Right lung (tissue), 5 donors: ENCODE measurements around the gene CTNNA3. TPM values are rescaled to one million over a fixed set of nuclear protein-coding genes. Genes with fewer than 3 reads are reported as not detected.
"Not testable (repeated sequence)": the region's sequence is repeated elsewhere in the genome, so short reads cannot be mapped to it uniquely, and the experiment has no call there.

ENCODE experiments used
- DNase-seq, 2 donors: peaks; one replicate each; pipeline ENCODE4 v3.0.0-alpha.2; 2013
- polyA plus RNA-seq, 5 donors: library from polyadenylated mRNA; unstranded; fragments of 120-200 nt; gene quantifications; one replicate each; pipeline versions ENCODE4 v1.2.1 to v1.2.3, GENCODE V29; 2013; ENCODE audit warnings: inconsistent platforms in 1 of 5, low replicate concordance in 1 of 5; ENCODE audit not compliant: insufficient read length in 5 of 5, insufficient read depth in 1 of 5

The CTNNA3 gene
- polyA plus RNA-seq, 5 donors = 4.4 to 9.5 (median 5.2) TPM

GRCh38 chr10:66381045-66381444, 1315.0 kb downstream of the CTNNA3 start:
- no peak for DNase-seq

DNA sequence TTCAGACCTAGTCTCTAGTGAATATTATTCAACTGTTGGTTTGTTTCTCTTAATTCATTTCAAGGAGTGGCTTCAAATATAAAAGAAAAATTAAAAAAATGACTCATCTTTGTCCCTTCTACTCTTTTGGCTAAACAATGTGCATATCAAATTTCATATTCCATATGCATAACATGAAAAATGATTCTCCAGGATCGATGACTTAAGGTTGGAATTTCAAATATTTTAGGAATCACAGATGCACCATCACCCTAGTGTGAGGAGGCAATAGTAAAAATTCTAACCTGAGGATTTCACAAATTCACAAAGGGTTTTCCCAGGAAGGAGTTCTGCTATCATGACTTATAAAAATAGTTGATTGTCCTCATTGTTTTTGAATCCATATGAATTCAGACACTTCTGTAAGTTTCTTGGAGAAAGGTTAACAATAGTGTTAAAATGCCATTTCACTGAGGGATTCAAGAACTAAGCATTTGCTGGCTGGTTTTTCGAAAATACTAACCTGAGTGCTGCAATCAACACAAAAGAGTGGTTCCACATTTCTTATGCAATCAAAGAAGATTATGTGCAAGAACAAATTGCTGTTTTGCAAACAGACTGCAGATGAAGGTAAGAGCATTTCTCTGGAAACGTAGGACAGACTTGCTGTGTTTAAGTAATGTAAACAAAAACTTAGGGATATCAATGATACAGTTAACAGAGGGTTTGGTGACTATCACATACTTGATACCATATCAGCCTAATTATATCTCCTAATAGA, 1317.7 kb downstream of the CTNNA3 start:
- no peak for DNase-seq

- peak in 1 of 2 donors; percentile 6 for DNase-seq
Observed at GRCh38 chr10:66368146-66368545, 1327.8 kb downstream of the CTNNA3 start.

DNA sequence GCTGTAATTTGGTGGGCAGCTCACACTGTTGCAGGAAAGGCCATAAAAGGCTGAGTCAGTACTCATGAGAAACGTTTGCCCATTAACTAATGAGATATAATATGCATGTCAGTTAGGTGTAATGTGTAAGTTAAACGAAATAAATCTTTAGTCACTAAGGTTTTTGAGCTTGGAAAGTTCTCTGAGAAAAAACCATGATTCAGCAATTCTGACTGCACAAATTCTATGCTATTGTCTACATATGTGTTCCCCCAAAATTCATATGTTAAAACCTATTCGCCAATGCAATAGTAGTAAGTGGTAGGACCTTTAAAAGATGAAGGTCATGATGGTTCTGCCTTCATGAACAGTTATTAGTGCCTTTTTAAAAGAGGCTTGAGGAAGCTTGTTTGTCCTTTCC, 1329.8 kb downstream of the CTNNA3 start:
- DNase-seq = no peak

DNA sequence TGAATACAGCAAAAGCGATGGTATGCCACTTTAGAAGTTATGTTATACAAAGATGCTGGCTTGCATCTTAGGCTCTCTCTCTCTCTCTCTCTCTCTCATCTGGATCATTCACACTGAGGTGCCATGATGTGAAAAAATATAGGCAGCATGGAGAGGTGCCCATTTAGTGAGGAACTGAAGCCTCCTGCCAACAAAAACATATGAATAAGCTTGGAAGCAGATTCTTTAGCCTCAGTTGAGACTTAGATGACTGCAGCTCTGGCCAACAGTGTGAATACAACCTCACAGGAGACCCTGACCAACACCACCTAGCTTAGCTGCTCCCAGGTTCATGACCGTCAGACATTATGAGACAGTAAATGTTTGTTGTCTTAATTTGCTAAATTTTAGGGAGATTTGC, 1330.3 kb downstream of the CTNNA3 start:
- no peak for DNase-seq

GRCh38 chr10:66362522-66362921, 1333.5 kb downstream of the CTNNA3 start:
- DNase-seq = no peak

GRCh38 chr10:66353822-66354221, 1342.2 kb downstream of the CTNNA3 start:
- DNase-seq = not testable (repeated sequence)

GRCh38 chr10:66353422-66353821, 1342.6 kb downstream of the CTNNA3 start:
- DNase-seq = no peak

- DNase-seq = no peak
Observed at GRCh38 chr10:66350622-66351399, 1345.2 kb downstream of the CTNNA3 start.

DNA sequence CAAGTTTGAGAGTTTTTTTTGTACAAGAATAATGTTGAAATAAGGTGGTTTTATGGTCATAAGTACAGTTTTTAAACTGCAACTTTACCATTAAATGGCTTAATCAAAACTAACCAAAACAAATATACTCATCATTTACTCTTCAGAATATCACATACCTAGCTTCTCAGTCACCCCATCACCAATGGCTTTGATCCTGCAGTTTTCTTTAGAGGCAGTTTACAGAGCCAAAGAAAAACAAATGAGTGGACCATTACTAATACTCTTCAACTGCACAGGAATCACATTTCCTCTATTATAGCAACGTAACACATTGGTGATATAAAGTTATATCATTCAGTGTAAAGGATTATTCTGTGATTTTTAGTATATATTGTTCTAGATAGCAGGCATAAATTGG, 1346.3 kb downstream of the CTNNA3 start:
- DNase-seq = no peak

DNA sequence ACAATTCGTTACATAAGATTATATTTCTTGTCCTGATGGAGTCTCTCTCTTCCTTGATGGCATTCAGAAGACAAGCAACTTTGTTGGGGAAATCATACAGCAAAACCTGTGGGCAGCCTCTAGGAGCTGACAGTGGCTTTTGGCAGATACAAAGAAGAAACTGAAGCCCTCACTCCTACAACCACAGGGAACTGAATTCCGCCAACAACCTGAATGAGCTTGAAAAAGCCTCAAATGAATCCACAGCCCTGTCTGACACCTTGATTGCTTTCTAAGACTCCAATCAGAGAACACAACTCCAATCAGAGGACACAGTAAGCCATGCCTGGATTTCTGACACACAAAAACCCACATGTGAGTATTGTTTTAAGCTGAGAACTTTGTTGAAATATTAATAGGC, 1346.9 kb downstream of the CTNNA3 start:
- no peak for DNase-seq

- no peak for DNase-seq
Observed at GRCh38 chr10:66337211-66337610, 1358.8 kb downstream of the CTNNA3 start.

DNA sequence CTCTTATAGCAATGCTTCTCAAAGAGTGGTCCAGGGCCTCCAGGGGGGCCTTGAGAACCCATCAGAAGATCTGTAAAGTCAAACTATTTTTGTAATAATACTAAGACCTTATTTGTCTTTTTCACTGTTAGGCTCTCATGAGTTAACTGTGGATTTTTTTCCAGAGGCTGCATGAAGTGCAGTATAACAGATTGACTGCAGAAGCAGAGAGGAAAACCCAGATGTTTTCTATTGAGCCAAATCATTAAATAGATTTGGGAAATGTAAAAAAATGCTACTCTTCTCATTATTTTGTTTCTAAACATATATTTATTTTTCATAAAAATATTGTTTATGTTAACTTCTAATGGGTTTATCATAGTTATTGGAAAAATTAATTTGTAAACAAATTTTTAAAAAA, 1359.2 kb downstream of the CTNNA3 start:
- DNase-seq = no peak

- not testable (repeated sequence) for DNase-seq
Observed at GRCh38 chr10:66335753-66336152, 1360.2 kb downstream of the CTNNA3 start.

- DNase-seq = no peak
Observed at GRCh38 chr10:66329147-66329546, 1366.8 kb downstream of the CTNNA3 start.

DNA sequence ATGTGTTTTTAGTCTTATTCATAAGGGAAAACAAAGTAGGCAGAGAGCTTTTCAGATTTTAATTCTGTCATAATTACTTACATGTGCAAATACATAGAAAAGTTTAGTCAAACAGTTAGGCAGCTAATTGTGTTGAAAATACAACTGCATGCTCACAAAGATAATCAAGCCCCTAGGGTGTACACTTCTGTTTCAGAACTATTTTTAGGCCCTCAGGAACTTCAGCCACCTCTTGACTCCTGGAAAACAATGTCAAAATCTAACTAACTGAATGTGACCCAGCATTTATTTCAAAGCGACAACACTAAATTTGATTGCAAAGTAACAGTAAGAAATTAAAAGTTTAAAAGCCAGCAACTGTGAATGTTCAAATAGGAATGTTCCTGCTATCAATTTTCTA, 1369.1 kb downstream of the CTNNA3 start:
- no peak for DNase-seq

- no peak for DNase-seq
Observed at GRCh38 chr10:66322777-66323176, 1373.2 kb downstream of the CTNNA3 start.

DNA sequence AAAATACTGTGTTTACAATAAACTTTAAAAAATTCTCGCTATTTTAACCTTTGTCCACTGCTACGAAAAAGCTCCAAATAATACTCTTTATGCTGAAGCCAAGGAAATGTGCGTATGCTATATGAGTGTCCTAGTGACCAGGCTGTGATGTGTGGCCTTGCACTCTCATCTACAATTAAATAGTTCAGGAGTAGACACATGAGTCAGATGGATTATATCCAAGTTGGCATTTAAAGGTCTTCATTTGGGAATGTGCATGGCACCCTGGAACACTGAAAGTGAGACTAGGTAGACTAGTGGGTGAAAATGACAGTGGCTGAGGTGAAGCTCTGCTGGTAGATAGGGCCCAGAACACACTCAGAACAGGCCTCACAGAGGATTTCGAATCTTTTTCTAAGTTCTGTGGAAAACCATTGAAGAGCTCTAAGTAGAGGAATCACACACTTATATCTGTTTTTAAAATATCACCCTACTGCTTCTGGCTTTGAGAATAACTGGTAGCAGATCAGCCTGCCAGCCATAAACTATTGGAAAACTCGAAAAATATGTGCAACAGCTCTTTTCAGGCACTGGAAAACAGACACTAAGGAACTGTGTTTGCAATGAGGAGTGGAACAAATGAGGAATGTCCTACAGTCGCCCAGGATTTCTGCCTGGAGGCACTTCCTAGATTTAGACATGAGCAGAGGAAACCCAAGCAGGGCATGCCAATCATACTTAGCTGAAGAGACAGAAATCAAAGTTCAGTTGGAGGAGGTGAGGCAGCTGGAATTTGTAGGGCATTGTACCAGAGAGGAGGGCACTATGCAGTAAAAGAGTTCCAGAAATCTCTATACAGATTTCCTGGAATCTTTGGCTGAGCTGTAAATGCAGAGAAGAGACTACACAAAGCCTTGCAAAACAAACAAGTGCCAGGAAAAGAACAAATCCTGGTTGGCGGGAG, 1374.0 kb downstream of the CTNNA3 start:
- no peak for DNase-seq

GRCh38 chr10:66318761-66319160, 1377.2 kb downstream of the CTNNA3 start:
- DNase-seq = no peak

DNA sequence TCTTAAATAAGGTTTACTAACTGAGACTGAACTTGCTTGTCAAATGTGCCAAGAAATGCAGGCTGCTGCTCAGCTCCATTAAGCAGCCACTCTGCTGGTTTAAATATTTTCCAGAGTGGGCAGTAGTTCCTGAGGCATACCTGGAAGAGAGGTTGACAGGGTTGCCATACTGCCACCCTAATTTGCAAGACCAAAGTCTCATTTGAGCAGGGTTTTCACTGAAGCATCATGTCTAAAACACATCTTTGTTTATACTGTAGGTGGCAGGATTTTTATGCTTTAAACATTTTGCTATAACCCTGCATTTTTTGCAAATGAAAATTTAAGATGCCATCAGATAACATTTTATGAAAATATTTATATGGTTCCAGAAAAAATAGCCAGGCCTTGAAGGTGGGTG, 1388.2 kb downstream of the CTNNA3 start:
- no peak for DNase-seq

GRCh38 chr10:66301078-66301477, 1394.9 kb downstream of the CTNNA3 start:
- no peak for DNase-seq

DNA sequence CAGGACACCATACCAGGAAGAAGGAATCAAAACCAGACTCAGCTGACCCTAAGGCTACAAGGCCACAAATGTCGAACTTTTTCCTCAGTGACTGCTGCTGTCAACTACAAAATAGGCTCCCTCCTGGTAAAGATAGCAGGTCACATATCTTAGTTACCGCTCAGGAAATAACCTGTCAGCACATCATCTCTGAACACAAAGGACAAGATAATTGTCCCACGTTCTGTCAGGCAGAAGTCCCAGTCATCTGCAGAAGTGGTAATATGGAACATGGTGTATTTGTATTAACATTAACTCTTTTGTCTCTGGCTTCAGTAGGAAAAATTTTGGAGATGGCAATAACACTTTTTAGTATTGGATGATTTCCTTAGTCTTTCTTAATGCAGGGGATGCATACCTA, 1400.4 kb downstream of the CTNNA3 start:
- DNase-seq = no peak
